GM06990 (cell line): Measurements from ENCODE around the gene PSAP.

Source experiments
- DNase-seq: peaks from one replicate; pipeline ENCODE4 v3.0.0-alpha.2; 2011; ENCODE audit not compliant: insufficient read length; ENCODE audit errors: extremely low read depth
- H3K27me3 ChIP-seq: replicated peaks from 2 replicates; pipeline ENCODE4 v1.6.0; 2011; ENCODE audit warnings: low read length; ENCODE audit not compliant: control insufficient read depth, insufficient read depth
- H3K36me3 ChIP-seq: 2 replicates; pipeline ENCODE4 v1.5.1; 2011; ENCODE audit warnings: low read length; ENCODE audit not compliant: control insufficient read depth, insufficient read depth
- H3K4me3 ChIP-seq: replicated peaks from 2 replicates; pipeline ENCODE4 v1.5.1; 2011; ENCODE audit warnings: low read depth, mild to moderate bottlenecking, control low read depth, low read length
- TF ChIP-seq, protein P1 (sequence below): IDR thresholded peaks from 2 replicates; pipeline ENCODE4 v1.5.1; 2011; ENCODE audit warnings: low read length, control low read depth, mild to moderate bottlenecking, inconsistent platforms; ENCODE audit not compliant: insufficient read depth, poor library complexity, severe bottlenecking

The PSAP gene

DNA sequence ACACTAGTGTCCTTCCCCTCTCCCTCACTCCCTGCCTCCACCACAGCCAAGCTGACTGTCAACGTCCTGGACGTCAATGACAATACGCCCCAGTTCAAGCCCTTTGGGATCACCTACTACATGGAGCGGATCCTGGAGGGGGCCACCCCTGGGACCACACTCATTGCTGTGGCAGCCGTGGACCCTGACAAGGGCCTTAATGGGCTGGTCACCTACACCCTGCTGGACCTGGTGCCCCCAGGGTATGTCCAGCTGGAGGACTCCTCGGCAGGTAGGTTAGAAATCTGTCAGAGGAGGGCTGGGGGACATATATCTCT lies 52.8 kb downstream of the PSAP start:
- TF ChIP-seq, protein P1, sequence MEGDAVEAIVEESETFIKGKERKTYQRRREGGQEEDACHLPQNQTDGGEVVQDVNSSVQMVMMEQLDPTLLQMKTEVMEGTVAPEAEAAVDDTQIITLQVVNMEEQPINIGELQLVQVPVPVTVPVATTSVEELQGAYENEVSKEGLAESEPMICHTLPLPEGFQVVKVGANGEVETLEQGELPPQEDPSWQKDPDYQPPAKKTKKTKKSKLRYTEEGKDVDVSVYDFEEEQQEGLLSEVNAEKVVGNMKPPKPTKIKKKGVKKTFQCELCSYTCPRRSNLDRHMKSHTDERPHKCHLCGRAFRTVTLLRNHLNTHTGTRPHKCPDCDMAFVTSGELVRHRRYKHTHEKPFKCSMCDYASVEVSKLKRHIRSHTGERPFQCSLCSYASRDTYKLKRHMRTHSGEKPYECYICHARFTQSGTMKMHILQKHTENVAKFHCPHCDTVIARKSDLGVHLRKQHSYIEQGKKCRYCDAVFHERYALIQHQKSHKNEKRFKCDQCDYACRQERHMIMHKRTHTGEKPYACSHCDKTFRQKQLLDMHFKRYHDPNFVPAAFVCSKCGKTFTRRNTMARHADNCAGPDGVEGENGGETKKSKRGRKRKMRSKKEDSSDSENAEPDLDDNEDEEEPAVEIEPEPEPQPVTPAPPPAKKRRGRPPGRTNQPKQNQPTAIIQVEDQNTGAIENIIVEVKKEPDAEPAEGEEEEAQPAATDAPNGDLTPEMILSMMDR, result no peak
- no peak for DNase-seq
- H3K27me3 ChIP-seq, result no peaks in the 10 kb centered on the region
- H3K4me3 ChIP-seq, result no peak overlapping the region
- no peaks in the 10 kb centered on the region for H3K36me3 ChIP-seq

DNA sequence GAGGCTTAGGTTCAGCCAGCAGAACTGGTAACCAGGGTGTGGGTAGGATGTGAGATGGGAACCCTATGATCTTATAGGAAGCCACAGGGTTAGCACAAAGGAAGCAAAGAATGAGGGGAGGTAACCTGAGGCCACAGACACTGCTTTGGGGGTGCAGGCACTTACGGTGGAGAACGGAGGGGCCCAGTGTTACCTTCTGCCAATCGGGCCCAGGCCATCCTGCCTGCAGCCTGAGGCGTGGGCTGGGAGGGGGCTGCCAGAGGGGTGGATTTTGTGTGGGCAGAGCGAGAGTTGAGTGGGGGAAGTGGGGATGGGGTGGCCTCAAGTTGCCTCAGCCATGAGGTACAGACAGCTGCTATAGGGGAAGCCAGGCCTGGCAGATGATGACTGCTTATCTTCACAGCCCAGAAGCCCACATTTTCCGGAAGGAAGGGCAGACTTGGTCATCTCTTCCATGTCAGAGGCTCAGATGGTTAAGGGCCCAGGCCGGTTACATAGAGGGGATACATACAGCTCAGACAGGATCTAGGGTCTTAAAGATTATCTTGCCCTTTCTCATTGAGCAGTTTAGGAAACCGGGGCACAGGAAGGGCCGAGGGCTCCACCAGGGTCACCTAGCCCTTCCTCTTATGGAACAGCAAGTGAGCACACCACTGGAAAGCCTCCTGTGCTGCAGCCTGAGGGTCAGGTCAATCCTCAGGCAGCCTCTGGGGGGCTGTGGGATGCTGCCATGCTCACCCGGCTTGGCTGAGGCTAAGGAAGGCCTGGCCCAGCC lies 53.3 kb downstream of the PSAP start:
- no peak overlapping the region for H3K4me3 ChIP-seq
- DNase-seq, result no peak
- no peaks in the 10 kb centered on the region for H3K27me3 ChIP-seq
- no peaks in the 10 kb centered on the region for H3K36me3 ChIP-seq
- TF ChIP-seq, protein P1, result no peak

DNA sequence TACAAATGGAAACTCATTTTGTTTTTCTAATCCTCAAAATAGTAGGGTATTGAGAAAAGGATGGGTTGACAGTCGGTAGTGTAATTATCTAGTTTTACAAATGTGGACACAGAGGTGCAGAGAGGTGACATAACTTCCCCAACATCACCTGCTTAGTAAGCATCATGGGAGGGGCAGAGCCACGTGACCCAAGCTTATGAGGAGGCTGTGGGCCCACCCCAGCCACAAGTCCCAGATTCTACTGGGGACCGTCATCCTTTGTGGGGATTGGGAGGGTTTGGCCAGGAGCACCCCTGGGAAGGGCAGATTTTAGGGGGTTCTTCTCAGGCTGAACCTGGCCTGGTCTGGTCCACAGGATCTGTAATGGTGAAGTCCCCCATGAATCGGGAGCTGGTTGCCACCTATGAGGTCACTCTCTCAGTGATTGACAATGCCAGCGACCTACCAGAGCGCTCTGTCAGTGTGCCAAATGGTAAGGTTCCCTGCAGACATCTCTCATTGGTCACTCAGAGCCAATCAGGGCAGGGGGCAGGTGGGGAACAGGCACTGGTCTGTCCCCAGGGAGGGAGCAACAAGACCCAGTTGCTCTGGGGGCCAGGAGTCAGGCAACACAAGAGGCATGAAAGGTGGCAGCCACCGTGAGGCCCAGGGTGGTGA lies 54.2 kb downstream of the PSAP start:
- no peaks in the 10 kb centered on the region for H3K36me3 ChIP-seq
- DNase-seq, result no peak
- TF ChIP-seq, protein P1, result no peak
- H3K27me3 ChIP-seq, result no peaks in the 10 kb centered on the region
- no peak overlapping the region for H3K4me3 ChIP-seq

DNA sequence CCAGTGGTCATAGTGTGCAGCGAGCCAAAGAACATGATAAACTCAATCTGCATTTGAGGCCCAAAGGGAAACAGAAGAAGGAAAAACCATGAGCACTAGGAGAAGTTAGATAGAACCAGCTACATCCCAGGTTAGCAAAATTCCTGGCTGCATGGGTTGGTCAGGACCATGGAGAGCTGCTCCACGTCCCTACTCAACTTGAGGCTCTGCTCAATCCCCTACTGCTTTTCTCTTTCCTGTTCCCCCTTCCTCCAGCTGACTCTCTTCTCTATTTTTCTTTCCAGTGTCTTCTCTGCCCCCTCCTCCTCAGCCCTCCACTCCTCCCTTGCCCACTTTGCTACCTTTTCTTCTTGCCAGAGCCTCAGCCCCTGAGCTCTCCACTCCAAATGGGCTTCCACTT lies 55.8 kb downstream of the PSAP start:
- Histone ChIP-seq H3K36me3 (no peaks in the 10 kb centered on the region), H3K27me3 (no peaks in the 10 kb centered on the region), H3K4me3 (no peak overlapping the region)
- DNase-seq, result no peak
- TF ChIP-seq, protein P1, result no peak

DNA sequence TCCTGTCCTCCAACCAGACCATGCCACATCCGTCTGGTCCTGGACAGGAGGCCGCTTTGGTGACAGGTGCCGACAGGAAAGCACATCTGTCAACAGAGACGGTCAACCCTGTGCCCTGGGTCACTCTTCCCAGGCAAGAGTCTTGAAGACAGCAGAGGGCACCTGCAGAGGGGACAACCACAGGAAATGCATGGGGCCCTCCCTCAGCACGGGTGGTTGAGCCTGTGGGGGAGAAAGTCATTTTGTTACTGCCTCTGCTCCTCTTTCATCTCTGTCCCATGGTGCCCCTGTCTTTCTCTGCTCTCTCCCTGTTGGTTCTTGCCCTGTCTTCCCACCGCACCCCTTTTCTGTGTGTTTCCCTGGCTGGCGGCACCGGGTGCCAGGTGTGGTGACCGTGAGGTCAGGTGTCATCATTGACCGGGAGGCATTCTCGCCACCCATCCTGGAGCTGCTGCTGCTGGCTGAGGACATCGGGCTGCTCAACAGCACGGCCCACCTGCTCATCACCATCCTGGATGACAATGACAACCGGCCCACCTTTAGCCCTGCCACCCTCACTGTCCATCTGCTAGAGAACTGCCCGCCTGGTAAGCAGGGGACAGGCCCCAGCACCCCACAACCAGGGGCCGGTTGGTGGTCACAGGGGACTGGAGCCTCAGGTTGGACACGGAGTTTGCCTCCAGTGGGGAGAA lies 60.2 kb downstream of the PSAP start:
- no peak for DNase-seq
- Histone ChIP-seq H3K27me3 (no peaks in the 10 kb centered on the region), H3K36me3 (no peaks in the 10 kb centered on the region), H3K4me3 (no peak overlapping the region)
- TF ChIP-seq, protein P1, result no peak
